ENCODE results near the gene C3orf22. TPM values are rescaled to one million over a fixed set of nuclear protein-coding genes. Genes with fewer than 3 reads are reported as not detected.

Gene C3orf22
- total RNA-seq, 1 donor from 2014 or later: not detected

- intact Hi-C loops (cut with micrococcal nuclease): no loop called here
Observed at GRCh38 chr3:126515066-126515706, 43.5 kb downstream of the C3orf22 start.

GRCh38 chr3:126514161-126514560 is 44.6 kb downstream of the C3orf22 start:
- intact Hi-C loops (cut with micrococcal nuclease): no loop called here

DNA sequence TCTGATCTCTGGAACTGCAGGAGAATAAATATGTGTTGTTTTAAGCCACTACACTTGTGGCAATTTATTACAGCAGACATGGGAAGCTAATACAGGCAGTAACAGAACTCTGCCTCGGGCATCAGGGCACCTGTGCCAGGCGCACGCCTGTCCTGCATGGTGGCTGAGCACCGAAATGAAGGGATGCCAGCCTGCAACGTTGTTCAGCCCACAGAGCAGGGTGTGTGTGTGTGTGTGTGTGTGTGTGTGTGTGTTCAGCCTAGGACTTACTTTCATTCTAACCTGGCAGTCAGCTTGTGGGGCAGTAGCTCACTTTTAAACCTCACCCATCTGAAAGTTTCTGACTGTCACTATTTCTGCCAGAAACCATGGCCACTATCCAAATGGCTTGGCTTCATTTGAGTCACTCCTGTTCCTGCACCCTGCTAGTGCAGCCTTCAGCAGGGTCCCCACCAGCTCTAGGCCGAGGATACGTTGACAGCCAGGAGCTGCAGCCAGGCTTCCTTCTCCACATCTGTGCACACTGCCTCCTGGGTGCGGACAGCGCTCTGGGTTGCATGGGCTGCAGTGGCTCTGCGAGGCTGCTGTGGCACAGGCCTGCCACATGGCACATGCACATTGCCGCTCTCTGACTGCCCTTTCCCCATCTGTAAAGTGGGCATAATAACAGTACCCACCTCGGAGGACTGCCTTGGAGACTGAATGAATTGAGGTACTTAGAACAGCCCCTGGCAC is 45.6 kb downstream of the C3orf22 start:
- intact Hi-C loops (cut with micrococcal nuclease): no loop called here

DNA sequence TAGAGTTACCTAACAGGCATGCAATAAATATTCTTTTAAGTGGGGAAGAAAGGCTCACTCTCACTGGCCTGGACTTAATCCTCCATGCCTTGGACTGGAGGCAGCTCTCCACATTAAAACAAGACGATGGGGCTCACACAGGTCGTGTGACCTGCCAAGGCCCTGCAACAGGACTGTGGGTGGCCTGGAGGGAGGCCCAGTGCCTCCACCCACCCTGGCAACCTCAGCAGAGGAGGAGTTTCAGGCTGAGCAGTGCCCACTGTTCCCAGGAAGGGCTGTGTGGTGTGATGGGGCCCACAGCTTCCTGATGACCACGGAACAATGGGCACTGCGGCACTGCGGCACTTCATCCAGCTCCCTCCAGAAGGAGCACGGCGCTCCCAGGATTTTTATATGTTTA is 46.7 kb downstream of the C3orf22 start:
- intact Hi-C loops (cut with micrococcal nuclease): no loop called here

DNA sequence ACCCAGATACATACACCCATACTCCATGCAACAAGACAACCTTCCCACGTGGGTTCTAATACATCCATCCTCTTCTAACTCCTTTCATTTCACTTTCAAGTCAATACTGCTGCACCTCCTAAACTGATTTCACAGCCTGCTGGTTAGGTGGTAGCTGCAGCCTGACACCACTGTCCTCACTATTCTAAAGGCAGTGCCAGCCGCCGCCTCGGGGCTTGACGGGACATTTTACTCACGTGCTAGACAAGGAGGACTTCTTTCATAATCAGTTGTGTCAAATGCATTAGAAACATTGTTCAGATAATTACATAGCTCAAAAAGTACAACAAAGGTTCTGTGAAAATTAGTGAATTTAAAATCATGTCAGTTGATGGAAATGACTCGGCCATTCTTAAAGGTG is 47.4 kb downstream of the C3orf22 start:
- intact Hi-C loops (cut with micrococcal nuclease): no loop called here

DNA sequence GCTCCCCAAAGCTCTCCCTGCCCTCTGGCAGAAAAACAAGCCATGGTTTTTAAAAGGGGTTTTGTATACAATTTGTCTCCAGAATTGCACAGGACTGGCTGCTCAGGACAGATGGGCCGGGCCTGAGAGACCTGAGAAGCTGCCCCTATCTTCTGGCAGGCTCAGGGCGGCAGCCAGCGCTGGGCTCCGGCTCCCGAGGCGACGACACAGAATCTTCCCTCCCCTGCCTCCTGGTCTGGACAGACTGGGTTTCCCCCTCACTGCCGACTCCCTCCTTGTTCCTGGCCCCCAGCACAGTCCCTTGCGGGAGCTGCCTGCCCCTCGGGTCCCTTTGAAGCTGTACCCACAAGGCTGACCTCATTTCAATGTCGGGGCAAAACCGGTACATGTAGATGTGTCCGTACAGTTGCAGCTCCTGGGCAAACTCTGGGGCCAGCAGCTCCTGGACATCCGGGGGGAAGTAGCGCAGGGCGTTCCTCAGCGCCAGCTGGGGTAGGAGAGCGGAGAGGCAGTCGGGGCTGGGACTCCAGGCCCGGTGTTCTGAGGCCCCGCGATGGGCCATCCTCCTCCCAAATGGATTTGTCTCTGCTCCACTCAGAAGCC is 48.3 kb downstream of the C3orf22 start:
- intact Hi-C loops (cut with micrococcal nuclease): no loop called here

DNA sequence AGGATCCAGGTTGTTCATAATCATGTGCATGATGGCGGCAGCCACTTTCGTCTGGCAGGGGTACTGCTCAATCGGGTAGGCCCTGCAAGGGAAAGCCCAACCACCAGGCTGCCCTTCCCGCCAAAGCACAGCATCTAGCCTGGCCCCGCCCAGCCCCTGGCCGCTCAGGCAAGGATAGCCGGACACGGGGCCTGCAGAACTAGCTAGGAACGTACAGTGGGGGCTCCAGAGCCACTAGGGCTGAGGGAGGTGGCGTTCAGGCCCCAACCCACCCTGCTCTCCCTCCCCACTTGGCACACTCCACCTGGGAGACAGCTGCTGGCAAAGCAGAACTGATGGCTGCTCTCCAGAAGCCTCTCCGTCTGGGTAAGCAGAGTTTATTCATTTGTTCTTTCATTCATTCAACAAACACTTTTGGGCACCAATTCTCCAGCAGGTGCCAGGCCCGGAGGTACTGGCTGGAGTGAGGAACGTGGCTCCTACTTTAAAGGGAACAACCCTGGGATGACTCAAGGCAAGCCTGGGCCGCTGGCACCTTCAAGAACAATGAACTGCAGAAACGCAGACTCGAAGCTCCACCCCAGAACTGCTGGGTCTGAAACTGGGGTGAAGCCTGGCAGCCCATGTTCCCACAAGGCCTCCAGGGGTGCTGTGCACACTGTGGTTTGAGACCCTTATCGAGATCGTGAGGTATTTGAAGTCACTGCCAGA is 49.0 kb downstream of the C3orf22 start:
- intact Hi-C loops (cut with micrococcal nuclease): no loop called here

- intact Hi-C loops (cut with micrococcal nuclease): no loop called here
Observed at GRCh38 chr3:126508564-126508964, 50.2 kb downstream of the C3orf22 start.

- intact Hi-C loops (cut with micrococcal nuclease): no loop called here
Observed at GRCh38 chr3:126507886-126508285, 50.8 kb downstream of the C3orf22 start.

DNA sequence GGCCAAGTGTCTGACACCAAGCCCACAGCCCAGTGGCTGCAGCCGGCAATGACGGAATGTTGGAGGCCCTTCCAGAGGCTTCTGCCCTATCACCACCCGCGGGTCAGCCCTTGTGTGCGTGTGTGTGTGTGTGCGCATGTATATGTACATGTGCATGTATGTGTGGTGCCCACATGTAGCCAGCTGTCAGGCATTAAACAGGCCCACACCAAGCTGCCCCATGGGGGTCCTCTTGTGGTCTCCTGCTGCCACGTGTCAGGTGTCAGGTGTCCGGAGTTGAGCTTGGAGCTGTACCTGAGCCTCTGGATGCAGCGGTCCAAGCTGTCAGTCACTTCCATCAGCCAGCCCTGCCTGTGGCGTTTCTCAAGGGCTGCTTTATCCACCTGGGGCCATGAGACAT is 55.0 kb downstream of the C3orf22 start:
- intact Hi-C loops (cut with micrococcal nuclease): no loop called here

DNA sequence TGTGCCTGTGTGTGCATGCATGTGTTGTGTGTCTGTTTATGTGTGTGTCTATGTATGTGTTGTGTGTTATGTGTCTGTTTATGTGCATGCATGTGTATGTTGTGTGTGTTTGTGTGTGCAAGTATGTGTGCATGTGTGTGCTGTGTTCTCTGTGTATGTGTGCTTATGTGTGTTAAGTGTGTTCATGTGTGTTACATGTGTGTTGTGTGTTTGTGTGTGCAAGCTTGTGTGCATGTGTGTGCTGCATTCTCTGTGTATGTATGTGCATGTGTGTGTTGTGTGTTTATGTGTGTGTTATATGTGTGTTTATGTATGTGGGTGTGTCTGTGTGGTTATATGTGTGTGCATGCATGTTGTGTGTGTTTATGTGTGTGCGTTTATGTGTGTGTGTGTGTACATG is 56.1 kb downstream of the C3orf22 start:
- intact Hi-C loops (cut with micrococcal nuclease): no loop called here

DNA sequence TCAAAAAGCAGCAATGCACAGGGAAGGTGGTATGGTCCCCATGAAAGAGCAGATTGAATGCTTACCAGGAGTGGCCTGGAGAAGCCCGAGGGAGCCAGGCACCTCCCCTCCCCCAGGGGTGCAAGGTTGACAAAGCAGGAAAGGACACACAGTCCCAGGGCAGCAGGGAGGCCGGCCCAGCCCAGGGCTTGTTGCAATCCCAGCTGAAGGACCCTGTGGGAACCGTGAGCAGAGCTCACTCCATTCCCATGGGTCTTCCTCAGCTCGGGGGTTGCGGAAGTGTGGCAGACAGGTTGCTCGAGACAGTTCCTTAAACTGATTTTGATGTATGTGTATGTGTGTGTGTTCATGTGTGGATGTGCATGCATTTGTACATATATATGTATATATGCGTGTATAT is 57.0 kb downstream of the C3orf22 start:
- intact Hi-C loops (cut with micrococcal nuclease): no loop called here

DNA sequence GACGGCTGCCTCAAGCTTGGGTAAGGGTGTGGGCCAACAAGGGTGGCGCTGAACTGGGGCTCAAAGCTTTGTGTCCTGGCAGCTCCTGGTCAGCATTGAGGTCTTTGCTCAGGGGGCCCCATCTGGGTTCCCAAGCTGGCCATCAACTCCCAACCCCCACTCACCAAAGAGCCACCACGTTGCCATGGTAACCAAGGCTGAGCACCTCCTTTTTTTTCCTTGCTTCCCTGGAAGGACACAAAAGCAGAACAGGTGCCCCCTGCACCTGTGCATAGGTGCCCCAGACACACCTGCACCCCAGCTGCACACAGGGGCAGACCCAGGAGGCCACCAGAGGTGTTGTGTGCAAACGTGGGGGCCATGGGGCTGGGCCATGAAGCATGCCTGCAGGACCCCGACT is 57.7 kb downstream of the C3orf22 start:
- intact Hi-C loops (cut with micrococcal nuclease): no loop called here

DNA sequence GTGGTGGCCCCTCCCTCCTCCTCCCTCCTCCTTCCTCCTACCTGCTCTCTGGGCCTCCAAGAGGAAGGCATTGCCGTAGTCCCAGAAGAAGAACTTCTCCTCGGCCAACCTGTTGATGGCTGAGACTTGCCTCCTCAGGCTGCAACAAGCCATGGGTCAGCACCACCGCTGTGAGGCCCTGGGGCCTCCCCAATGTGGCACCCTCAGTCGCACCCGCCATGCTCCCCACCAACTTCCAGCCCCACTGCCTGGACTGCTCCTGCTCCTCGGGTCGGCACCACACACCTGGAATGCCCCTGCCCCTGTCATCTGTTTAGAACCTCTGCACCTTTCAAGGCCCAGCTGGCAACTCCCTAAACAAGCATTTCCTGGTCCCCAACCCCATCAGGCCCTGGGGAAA is 58.7 kb downstream of the C3orf22 start:
- intact Hi-C loops (cut with micrococcal nuclease): no loop called here

Other genes starting within 250 kb of the C3orf22 start
- gene KLF15, start 201.5 kb downstream of the C3orf22 start, total RNA-seq: not detected in 2 replicates
- not detected in 2 replicates for gene CFAP100, start 164.0 kb downstream of the C3orf22 start, total RNA-seq
- gene ZXDC, start 83.0 kb downstream of the C3orf22 start, total RNA-seq: 32.5 and 32.6 TPM in 2 replicates
- gene UROC1, start 41.2 kb downstream of the C3orf22 start, total RNA-seq: not detected in 2 replicates
- not detected in 2 replicates for gene CHST13, start 34.8 kb downstream of the C3orf22 start, total RNA-seq
- gene TXNRD3, start 96.2 kb upstream of the C3orf22 start, total RNA-seq: 0.24 and 0.81 TPM in 2 replicates
- 5.2 and 6.8 TPM in 2 replicates for gene CHCHD6, start 145.3 kb upstream of the C3orf22 start, total RNA-seq

All from T-helper 1 cell treated with Interleukin-12 subunit alpha and Interleukin-12 subunit beta and Interleukin-4 antibody, amounts not matched to agents 30 ng/mL and 1 ng/mL, for 36 hours (primary cell).